NK-92 (cell line): ENCODE measurements around the gene IL17REL.

Experiments
- DNase-seq: peaks from one replicate; lab custom pipeline; 2025; ENCODE audit not compliant: unreplicated experiment; lab: John Stamatoyannopoulos, UW

The IL17REL gene

DNA sequence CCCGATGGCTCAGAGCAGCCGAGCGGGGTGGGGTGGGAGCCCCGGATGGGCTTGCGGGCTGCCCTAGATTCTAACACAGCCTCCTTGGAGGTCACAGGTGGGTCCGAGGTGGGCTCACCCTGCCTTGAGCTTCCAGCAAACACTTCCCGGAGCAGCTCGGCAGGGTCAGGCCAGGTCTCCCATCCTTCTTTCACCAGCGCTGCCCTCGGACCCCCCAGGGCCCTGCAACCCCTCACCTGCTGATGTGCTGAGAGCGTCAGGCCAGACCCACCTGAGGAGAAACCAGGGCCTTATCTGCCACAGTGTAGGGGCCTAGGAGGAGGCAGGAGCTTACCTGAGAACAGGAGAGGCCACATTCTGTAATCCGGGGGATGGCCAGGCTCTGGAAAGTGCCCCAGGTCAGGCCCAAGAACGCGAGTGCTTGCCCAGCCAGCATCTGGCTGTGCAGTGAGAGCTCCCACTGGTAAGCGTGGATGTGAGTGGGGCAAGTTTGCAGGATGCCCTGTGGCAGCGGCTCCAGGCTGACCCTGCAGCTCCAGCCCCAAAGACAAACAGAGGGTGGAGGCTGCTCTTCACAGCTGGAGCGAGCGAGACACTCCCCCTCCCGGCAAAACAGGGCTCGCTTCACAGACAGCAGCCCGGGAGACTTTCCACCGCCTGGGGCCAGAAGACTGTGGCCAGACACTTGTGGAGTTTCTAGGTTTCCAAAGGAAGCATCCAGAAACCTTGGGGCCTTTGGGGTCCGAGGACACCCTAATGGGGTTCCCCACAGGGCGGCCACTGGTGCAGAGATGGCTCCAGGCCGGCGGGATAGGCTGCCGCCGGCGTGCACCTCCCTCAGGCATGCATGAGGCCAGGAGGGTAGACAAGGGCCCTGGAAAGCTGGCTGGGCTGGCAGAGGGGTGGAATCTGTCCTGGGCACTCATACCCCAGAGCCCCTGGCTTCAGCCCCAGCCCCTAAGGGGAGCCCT, at the start of gene IL17REL:
Gene IL17REL, minus strand, starts transcription at position 555 of the 971 bp plus-strand sequence. Its CDS starts 119 bp downstream, at position 436.
- no peak for DNase-seq

DNA sequence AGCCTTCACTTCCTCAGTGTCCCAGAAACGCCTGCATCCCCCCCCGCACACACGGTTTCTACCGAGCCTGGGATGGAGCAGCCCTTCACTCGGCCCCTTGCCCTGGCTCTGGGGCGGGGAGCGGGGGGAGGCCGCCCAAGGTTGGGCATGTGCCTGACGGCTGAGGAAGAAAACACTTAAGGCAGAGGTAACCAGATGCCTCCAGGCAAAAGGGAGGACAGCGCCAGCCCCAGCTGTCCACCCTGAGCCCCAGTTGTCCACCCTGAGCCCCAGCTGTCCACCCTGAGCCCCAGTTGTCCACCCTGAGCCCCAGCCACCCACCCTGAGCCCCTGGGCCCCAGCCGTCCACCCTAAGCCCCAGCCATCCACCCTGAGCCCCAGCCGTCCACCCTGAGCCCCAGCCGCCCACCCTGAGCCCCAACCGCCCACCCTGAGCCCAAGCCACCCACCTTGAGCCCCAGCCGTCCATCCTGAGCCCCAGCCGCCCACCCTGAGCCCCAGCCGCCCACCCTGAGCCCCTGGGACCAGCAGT, 49.3 kb upstream of the IL17REL start:
- DNase-seq: no peak

DNA sequence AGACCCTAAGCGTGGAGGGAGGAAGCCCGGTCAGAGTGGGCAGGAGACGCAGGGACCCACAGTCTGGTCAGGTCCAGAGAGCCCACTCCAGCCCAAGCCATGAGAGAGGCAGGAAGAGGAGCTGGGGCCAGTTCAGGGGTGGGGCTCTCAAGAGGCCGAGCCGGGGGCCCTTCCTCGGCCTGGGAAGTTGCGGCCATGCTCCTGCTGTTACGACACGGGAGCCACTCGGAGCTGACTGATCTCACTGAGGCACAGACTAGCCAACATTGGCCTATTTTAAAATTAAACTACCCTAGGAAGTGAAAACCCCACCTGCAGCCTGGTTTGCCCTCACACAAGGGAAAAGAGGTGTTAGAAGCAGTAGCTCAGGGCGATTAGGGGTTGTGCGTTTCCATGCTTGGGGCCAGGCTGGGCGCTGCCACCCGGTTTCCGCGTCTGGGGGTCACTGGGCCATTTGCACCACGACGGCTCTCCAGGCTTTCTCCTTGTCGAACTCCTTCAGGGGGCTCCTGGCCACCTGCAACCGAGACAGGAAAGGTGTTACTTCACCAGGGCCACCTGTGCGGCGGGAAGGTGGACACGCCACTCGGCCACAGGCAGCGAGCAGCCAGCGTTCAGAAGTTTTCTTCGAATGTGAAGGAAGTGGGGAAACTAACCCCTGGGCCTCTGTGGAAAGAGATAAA, 48.7 kb upstream of the IL17REL start:
- DNase-seq: no peak

DNA sequence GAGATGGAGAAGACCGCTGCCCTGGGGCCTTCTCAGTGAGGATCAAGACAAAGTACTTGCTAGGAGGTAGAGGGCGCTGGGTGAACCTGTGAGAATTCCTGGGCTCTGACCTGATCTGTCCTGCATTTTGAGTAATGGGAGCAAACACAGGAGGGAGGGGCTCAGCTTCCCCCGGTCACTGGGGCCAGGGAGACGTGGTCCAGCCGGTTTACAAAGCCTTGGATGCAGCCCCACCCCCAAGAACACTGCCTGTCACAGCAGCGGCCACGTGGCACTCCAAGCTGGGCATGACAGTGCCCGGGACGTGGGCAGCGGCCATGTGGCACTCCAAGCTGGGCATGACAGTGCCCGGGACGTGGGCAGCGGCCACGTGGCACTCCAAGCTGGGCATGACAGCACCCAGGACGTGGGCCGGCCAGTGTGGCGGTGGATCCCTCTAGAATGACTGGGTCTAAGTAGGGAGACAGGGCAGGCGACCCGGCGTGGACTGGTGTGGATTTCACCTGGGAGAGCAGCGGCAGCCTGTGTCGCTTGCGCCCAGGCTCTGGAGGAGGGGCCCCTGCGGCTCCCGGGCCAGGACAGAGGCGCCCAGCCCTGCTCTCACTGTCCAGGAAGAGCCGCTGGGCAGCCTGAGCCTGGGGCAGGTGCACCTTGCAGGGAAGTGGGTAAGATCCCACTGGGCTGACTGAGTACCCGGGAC, 48.0 kb upstream of the IL17REL start:
- no peak for DNase-seq

DNA sequence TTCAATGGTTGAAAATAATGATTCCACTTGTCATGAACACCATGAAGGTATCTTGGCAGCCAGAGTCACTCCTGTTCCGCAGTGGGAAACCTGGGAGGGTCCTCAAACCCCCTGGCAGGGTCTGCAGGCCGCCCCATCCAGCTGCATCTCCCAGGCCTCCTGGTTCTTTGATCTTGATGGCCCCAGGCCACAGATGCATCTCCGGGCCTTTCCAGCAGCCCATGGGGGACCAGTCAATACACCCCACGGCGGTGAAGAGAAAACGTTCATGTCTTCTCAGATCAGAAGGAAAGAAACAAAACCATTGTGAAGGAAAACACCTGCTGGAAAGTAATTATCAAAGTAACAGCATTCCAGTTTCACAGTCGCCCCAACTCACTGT, 47.3 kb upstream of the IL17REL start:
- no peak for DNase-seq

DNA sequence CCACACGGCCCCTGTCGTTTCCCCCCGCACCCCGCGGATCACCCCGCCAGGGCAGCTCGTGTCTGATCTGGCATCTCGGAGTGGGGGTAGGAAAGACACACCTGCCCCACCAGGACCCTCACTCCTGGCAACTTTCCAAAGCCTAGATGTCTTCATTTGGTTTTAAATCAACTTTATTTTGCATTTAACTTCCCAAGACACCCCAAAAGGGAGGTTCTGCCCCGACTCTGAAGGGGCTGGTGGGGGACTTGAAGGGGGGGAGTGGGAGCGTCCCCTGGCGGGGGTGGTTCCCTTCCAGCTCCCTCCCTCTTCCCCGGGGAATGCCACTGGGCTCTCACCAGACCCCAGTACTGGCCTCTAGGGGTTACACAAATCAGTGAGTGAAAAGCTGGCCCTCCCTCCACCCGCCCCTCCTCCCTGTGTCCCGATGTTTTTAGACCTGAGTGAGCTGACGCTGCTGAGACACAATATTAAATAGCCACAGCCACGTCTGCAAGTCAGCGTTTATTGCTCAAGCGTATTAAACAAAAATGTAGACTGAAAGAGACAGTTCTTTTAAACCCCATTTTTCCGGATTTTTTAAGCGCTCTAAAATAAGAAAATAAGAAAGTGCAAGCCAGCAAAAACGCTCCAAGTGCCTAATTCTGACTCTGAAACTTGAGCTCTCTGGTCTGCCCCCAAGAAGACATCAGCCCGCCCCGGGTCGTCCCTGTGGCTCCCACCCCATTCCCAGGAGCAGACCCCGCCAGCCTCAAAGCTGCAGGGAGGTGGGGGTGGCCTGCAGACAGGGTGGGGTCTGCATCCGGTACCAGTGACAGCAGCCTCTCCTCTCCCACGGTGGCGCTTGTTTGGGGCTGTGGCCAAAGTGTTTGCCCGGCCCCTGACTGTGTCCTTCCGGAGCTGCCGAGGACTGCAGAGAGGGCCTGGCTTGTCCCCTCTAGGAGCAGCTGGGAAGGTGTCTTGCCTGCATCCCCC, 46.6 kb upstream of the IL17REL start:
- DNase-seq: no peak

DNA sequence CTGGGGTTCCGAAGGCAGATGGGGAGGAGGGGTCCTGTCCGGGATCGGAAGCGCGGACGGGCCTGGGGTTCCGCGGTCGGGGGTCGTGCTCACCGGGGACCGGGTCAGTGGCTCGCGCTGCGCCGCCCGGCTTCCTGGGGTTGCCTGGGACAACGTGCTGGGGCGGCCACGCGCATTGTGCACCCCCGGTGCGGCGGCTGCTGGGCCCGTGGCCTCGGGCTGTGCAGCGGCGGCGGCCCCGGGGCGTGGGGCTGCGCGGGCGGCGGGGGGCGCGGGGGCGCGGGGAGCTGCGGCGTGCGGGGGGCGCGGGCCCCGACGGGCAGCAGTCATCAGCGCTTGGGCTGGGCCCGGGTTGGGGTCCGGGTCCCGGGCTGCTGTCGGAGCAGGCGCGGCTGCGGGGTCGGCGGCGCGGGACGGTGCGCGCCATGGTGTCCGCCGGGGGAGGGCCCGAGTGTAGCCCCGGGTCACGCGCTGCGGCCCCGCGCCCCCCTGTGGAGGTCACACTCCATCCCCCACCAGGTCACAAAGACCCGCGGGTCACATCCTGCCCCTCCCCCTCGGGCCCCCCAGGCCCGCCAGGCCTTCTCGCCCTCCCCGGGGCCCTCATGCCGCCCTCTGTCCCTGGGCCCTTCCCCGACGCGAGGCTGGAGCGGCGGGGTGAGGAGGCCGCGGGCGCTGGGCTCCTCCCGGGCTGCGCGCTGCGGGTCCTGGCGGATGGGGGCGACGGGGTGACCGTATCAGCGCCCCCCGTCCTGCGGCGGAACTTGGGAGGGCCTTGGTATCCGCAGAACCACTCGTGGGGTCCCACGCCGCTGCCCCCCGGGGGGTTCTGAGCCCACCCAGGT, 45.7 kb upstream of the IL17REL start, which contains the start of gene TTLL8:
Gene TTLL8, minus strand, starts transcription at position 238 of the 845 bp plus-strand sequence.
- DNase-seq: no peak

DNA sequence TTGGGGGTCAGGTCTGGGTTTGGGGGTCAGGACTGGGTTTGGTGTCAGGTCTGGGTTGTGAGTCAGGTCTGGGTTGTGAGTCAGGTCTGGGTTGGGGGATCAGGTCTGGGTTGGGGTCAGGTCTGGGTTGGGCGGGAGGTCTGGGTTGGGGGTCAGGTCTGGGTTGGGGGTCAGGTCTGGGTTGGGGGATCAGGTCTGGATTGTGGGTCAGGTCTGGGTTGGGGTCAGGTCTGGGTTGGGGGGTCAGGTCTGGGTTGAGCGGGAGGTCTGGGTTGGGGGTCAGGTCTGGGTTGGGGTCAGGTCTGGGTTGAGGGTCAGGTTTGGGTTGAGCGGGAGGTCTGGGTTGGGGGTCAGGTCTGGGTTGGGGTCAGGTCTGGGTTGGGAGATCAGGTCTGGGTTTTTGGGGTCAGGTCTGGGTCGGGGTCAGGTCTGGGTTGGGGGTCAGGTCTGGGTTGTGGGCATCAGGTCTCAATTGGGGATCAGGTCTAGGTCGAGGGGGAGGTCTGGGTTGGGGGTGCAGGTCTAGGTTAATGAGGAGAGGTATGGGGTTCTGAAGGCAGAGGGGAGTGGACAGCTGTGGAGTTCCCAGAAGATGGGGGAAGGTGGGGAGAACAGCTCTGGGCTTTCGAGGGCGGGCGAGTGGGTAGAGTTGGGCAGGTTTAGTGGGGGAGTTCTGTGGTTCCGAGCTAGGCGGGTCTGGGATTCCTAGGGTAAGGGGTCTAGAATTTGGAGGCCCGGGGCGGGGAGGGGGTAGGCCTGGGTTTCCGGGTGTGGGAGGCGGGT, 44.9 kb upstream of the IL17REL start:
- no peak for DNase-seq

DNA sequence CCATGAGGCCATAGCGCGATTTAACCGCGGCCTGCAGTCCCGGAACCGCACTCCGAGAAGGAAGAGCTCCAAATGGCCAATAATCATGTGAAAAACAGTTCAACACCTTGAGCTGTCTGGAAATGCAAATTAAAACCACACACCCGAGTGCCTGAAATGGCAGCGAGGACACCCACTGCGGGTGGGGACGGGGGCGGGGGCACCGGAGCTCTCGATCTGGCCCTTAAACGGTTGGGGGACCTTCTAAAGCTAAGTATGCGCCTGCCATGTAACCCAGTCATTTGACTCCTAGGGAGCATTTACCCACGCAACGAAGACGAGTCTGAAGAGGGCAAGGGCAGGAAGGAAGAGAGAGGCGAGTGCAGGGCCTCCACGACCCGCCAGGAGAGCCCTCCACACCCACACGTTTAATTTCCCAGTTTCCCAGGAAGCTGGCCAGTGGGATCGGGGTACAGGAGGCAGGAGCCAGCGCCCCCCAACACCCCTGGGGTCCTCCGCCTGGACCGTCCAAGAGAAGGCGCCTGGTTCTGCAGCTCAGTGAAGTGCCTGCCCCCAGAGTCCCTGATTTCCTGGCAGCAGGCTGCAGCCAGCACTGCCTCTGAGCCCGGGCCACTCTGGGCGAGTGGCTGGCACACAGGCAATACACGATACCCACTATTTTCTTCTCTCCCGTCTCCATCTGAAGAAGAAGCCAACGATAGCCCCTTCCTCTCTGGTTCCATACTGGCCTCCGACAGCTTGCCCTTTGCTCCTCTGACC, 43.8 kb upstream of the IL17REL start:
- no peak for DNase-seq

DNA sequence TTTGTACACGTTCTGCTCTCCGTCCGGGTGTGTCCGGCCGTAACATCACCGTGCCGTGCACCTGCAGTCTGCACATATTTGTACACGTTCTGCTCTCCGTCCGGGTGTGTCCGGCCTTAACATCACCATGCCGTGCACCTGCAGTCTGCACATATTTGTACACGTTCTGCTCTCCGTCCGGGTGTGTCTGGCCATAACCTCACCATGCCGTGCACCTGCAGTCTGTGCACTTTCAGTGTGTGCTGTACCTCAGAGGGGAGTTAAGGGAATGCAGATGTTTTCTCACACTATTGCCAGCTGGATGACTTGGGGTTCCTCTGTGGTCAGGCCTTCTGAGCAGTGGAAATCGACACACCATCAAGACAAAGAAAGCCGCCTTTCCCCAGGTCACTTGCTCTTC, 41.3 kb upstream of the IL17REL start:
- no peak for DNase-seq

DNA sequence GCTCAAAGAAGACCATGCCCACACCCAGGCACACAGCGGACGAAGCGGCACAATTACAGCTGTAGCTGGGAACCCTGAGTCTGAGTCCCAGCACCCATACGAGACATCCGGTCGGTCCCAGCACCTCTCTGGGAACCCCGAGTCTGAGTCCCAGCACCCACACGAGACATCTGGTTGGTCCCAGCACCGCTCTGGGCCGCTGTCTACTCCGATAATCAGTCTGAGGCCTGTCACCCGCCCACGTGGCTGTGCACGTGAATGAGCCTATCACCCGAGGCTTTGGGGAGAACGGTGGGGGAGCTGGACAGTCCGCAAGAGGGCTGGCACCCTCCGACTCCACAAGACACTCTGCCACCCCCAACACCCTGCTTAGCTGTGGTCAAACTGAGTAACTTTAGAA, 39.4 kb upstream of the IL17REL start:
- DNase-seq: no peak

DNA sequence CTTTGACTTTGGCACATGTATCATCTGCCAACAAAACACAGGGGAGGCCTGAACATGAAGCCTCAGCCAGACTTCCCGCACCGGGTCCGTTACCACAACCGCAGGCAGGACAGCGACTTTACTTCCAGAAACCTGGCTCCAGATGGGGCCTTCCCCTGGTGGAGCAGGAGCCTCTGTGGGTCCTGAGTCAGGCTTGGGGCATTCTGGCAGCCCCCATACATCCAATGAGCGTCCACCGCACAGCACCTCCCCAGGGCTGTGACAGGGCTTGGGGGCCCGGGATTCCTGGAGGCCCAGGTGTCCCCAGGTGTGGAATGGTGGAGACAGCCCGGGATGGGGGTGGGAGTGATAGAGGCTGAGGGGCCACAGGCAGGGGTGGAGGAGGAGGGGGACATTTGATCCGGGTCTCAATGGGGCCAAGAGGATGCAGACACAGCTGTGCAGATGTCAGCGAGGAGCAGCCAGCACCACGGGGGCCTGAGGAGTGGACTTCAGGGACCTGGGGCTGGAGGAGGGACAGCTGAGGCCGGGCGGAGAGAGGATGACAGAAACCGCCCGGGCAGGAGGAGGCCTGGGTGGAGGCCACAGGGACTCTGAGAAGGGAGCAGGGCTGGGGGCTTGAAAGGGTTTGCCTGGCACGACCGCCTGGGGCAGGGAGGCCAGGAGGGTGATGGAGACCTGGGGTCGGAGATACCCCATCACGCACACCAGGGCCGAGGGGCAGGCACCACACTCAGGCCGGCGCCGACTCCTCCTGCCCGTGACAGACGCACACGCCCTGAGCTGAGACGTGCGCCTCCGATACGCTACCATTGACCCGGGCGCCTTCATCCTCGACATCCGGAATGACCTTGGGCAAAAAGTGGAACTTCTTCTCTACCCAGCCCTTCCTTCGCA, 37.0 kb upstream of the IL17REL start:
- no peak for DNase-seq

DNA sequence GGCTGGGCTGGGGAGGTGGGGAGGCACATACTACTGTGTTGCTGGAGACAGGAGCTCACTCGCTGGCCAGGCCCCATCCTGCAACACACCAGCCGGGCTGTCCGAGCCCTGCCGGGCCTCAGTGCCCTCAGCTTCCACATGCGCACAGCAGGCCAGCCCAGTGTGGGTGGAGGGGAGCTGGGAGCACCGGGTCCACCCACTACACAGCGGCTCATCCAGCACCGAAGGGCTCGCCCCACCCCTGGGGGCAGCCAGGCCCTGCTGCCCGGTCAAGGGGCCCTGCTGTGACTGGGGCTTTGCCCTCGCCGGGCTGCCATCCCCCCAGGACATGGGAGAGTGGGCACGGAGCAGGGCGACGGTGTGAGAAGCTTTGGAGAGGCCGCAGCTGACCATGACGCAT, 36.3 kb upstream of the IL17REL start:
- DNase-seq: no peak

DNA sequence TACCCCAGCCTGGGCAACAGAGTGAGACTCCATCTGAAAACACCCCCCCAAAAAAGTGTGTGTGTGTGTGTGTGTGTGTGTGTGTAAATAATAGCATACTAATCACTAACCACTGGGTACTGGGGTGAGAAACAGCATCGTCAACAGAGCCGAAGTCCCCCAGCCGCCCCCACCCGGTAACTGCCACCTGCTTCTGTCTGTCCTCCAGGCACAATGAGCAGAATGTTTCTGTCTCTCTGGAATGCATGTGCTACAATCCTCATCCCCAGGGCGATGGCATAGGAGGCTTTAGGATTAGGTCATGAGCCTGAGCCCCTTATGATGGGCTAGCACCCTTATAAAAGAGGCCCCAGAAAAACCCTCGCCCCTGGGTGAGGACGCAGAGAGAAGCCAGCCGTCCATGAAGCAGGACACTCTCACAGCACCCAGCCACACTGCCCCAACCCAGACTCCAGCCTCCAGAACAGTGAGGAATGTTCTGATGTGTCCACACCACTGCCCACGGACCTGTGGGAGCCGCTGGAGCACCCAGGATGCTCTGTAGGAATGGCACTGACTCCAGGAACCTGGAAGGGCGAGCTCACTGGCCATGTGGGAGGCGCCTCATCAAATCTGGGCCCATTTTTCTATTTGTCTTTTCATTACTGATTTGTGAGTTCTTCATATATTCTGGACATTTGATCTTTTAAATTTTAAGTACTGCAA, 35.6 kb upstream of the IL17REL start:
- no peak for DNase-seq

DNA sequence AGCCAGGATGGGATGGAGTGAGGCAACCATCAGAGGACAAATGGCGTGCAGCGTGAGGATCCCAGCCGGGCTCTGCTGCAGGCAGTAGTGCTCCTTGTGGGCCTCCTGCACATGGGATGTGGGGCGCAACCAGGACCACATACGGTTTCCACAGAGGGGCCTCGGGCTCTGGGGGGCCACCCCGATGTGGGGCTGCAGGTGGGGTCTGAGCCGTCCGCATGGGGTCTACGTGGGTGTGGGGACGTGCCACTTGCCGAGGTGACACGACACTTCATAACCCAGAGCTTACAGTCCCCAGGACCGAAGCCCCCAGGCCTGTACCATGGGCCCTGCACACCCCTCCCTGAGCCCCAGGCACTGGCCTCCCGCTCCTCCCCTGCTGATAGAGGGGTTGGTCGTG, 34.8 kb upstream of the IL17REL start:
- DNase-seq: no peak
